Hypothalamus (tissue), 51 donors: ENCODE results near the gene TANGO6.

Source experiments
- DNase-seq, 51 donors: peaks; one replicate each; lab custom pipeline; 2025; lab: John Stamatoyannopoulos, UW

Gene TANGO6

GRCh38 chr16:68843482-68844210 lies at the start of gene TANGO6:
Gene TANGO6, plus strand, starts transcription at chr16:68843531. Its CDS starts 87 bp downstream, at chr16:68843618.
- DNase-seq, result peak; percentile 30 to 89 (median 70)

- no peak for DNase-seq
Observed at GRCh38 chr16:68798398-68798797, 44.9 kb upstream of the TANGO6 start.

- DNase-seq, result peak in 33 of 51 donors; percentile 2 to 81 (median 24)
Observed at GRCh38 chr16:68800257-68800875, 43.0 kb upstream of the TANGO6 start.

GRCh38 chr16:68802190-68802589 lies 41.1 kb upstream of the TANGO6 start:
- DNase-seq, result no peak

GRCh38 chr16:68806422-68806821 lies 36.9 kb upstream of the TANGO6 start:
- no peak for DNase-seq

GRCh38 chr16:68806981-68807380 lies 36.4 kb upstream of the TANGO6 start:
- DNase-seq, result no peak

GRCh38 chr16:68814516-68814915 lies 28.8 kb upstream of the TANGO6 start:
- DNase-seq, result no peak

GRCh38 chr16:68823401-68824135 lies 19.8 kb upstream of the TANGO6 start:
- DNase-seq, result no peak

GRCh38 chr16:68825427-68825826 lies 17.9 kb upstream of the TANGO6 start:
- no peak for DNase-seq

- DNase-seq, result no peak
Observed at GRCh38 chr16:68826652-68827051, 16.7 kb upstream of the TANGO6 start.

- DNase-seq, result no peak
Observed at GRCh38 chr16:68833251-68833650, 10.1 kb upstream of the TANGO6 start.

GRCh38 chr16:68834550-68834949 lies 8.8 kb upstream of the TANGO6 start:
- no peak for DNase-seq

- DNase-seq, result no peak
Observed at GRCh38 chr16:68835970-68836369, 7.4 kb upstream of the TANGO6 start.

GRCh38 chr16:68839831-68840230 lies 3.5 kb upstream of the TANGO6 start:
- DNase-seq, result no peak

GRCh38 chr16:68842964-68843481 lies 308 bp upstream of the TANGO6 start:
- DNase-seq, result peak in 1 of 51 donors; percentile 8

- peak in 5 of 51 donors; percentile 14 to 42 (median 31) for DNase-seq
Observed at GRCh38 chr16:68844211-68844564, 857 bp downstream of the TANGO6 start.

GRCh38 chr16:68848786-68849185 lies 5.5 kb downstream of the TANGO6 start:
- DNase-seq, result no peak

- no peak for DNase-seq
Observed at GRCh38 chr16:68850481-68850880, 7.2 kb downstream of the TANGO6 start.

- DNase-seq, result no peak
Observed at GRCh38 chr16:68851601-68852000, 8.3 kb downstream of the TANGO6 start.

GRCh38 chr16:68857479-68857878 lies 14.1 kb downstream of the TANGO6 start:
- DNase-seq, result no peak

- DNase-seq, result no peak
Observed at GRCh38 chr16:68859828-68860227, 16.5 kb downstream of the TANGO6 start.
